ENCODE results near the gene SNRNP70. TPM values are rescaled to one million over a fixed set of nuclear protein-coding genes. Genes with fewer than 3 reads are reported as not detected.

Gene SNRNP70
- total and polyA plus RNA-seq, 2 experiments from 2014 or later, result 243 to 361 TPM

DNA sequence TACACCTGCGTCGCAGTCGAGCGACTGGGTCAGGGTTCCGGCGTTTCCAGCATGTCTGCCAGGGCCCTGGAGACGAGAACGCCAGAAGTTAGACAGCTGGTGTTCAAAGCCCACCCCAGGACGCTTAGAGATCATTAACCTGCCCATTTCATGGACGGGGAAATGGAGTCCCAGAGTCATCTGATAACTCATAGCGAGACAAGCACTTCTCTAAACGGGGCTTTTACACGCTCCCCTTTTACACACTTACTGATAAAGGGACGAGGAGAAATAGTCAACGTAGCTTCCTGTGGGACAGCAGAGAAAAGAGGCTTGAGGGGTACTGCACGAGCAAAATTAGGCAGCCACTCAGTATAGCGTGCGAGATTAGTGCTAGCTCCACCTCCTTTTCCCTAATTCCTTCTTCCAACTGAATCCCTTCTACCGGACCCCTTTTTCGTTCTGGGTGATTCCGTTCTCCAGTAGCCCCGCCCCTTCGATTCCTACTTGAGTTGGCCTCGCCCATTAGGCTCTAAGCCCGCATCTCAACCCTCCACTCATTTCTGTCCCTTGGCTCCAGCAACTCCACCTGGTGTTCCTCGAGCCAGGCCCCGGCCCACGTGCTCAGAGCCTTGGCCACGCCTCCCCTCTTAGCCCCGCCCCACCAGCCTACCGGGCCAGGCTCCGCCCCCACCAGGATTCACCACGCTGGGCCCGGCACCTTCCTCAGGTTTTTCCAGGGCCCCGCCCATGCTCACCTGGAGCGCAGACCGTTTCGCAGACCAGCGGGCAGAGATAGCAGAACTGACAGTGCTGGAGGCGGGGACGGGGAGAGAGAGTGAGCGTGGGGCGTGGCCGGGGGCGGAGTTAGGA lies 66.2 kb downstream of the SNRNP70 start (continued):
- TF ChIP-seq, protein P1, sequence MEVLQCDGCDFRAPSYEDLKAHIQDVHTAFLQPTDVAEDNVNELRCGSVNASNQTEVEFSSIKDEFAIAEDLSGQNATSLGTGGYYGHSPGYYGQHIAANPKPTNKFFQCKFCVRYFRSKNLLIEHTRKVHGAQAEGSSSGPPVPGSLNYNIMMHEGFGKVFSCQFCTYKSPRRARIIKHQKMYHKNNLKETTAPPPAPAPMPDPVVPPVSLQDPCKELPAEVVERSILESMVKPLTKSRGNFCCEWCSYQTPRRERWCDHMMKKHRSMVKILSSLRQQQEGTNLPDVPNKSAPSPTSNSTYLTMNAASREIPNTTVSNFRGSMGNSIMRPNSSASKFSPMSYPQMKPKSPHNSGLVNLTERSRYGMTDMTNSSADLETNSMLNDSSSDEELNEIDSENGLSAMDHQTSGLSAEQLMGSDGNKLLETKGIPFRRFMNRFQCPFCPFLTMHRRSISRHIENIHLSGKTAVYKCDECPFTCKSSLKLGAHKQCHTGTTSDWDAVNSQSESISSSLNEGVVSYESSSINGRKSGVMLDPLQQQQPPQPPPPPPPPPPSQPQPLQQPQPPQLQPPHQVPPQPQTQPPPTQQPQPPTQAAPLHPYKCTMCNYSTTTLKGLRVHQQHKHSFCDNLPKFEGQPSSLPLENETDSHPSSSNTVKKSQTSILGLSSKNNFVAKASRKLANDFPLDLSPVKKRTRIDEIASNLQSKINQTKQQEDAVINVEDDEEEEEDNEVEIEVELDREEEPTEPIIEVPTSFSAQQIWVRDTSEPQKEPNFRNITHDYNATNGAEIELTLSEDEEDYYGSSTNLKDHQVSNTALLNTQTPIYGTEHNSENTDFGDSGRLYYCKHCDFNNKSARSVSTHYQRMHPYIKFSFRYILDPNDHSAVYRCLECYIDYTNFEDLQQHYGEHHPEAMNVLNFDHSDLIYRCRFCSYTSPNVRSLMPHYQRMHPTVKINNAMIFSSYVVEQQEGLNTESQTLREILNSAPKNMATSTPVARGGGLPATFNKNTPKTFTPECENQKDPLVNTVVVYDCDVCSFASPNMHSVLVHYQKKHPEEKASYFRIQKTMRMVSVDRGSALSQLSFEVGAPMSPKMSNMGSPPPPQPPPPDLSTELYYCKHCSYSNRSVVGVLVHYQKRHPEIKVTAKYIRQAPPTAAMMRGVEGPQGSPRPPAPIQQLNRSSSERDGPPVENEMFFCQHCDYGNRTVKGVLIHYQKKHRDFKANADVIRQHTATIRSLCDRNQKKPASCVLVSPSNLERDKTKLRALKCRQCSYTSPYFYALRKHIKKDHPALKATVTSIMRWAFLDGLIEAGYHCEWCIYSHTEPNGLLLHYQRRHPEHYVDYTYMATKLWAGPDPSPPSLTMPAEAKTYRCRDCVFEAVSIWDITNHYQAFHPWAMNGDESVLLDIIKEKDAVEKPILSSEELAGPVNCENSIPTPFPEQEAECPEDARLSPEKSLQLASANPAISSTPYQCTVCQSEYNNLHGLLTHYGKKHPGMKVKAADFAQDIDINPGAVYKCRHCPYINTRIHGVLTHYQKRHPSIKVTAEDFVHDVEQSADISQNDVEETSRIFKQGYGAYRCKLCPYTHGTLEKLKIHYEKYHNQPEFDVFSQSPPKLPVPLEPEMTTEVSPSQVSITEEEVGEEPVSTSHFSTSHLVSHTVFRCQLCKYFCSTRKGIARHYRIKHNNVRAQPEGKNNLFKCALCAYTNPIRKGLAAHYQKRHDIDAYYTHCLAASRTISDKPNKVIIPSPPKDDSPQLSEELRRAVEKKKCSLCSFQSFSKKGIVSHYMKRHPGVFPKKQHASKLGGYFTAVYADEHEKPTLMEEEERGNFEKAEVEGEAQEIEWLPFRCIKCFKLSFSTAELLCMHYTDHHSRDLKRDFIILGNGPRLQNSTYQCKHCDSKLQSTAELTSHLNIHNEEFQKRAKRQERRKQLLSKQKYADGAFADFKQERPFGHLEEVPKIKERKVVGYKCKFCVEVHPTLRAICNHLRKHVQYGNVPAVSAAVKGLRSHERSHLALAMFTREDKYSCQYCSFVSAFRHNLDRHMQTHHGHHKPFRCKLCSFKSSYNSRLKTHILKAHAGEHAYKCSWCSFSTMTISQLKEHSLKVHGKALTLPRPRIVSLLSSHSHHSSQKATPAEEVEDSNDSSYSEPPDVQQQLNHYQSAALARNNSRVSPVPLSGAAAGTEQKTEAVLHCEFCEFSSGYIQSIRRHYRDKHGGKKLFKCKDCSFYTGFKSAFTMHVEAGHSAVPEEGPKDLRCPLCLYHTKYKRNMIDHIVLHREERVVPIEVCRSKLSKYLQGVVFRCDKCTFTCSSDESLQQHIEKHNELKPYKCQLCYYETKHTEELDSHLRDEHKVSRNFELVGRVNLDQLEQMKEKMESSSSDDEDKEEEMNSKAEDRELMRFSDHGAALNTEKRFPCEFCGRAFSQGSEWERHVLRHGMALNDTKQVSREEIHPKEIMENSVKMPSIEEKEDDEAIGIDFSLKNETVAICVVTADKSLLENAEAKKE (CRISPR knock-in tag; IDR thresholded peaks at IDR 0.05), result no peak
- TF ChIP-seq ZNF331 (CRISPR knock-in tag; IDR thresholded peaks at IDR 0.05; ENCODE audit: low read depth), result no peak
- TF ChIP-seq, protein P2, sequence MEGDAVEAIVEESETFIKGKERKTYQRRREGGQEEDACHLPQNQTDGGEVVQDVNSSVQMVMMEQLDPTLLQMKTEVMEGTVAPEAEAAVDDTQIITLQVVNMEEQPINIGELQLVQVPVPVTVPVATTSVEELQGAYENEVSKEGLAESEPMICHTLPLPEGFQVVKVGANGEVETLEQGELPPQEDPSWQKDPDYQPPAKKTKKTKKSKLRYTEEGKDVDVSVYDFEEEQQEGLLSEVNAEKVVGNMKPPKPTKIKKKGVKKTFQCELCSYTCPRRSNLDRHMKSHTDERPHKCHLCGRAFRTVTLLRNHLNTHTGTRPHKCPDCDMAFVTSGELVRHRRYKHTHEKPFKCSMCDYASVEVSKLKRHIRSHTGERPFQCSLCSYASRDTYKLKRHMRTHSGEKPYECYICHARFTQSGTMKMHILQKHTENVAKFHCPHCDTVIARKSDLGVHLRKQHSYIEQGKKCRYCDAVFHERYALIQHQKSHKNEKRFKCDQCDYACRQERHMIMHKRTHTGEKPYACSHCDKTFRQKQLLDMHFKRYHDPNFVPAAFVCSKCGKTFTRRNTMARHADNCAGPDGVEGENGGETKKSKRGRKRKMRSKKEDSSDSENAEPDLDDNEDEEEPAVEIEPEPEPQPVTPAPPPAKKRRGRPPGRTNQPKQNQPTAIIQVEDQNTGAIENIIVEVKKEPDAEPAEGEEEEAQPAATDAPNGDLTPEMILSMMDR (conservative IDR thresholded peaks at IDR 0.05; ENCODE audit: low read depth in 2 of 2), result no peak

DNA sequence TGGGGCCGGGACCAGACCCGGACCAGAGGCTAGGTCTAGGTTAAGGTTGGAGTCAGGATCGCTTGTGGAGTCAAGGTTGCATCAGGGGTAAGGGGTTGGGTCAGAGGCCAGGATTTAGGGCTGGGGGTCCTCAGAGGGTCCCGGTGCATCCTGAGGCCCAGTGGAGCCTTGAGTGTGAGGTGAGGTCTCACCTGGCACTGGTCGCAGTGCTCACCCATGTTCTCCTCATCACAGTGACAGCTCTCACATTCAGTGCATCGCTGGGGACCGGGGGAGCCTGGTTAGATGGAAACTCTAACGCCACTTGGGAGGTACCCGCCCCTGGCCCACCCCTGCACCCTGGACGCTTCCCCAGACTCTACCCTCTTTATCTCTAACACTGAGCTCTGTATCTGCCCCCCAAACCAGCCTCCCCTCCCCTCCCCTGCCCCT lies 66.9 kb downstream of the SNRNP70 start:
- H3K36me3 ChIP-seq (ENCODE audit: insufficient read depth), result no peaks in the 10 kb centered on the region
- Mint-ChIP-seq H3K4me1 (peaks cover 41% of the 10 kb centered on the region), H3K36me3 (ENCODE audit: low read depth) (peaks cover 8% of the 10 kb centered on the region; the same call in 2 of the 3 replicates), H3K27me3 (ENCODE audit: insufficient read depth, low read depth, poor library complexity) (peaks cover 24% of the 10 kb centered on the region), H3K9me3 (peaks cover 12% of the 10 kb centered on the region), H3K27ac (no peak overlapping the region), H3K4me3 (peak overlapping the region; percentile 96; the same call in 2 of the 3 replicates)
- H3K9me2 ChIP-seq (ENCODE audit: insufficient read depth), result peaks cover 19% of the 10 kb centered on the region
- H3K4me1 ChIP-seq (ENCODE audit: insufficient read depth), result peaks cover 21% of the 10 kb centered on the region
- no peak overlapping the region for H3K27ac ChIP-seq (ENCODE audit: low read depth)
- H2AFZ ChIP-seq, result no peak overlapping the region
- no peaks in the 10 kb centered on the region for H4K20me1 ChIP-seq (replicated peaks; ENCODE audit: insufficient read depth)
- DNase-seq (ENCODE audit: low spot score) (peak; percentile 45), ATAC-seq (no peak; the same call in 2 of the 3 replicates)
- H3K79me2 ChIP-seq (replicated peaks; ENCODE audit: insufficient read depth), result no peaks in the 10 kb centered on the region
- H3K4me3 ChIP-seq, result peak overlapping the region; percentile 38; the same call in 1 of the 2 replicates
- H3K27me3 ChIP-seq (ENCODE audit: insufficient read depth), result peaks cover 7% of the 10 kb centered on the region; the same call in 1 of the 2 replicates
- peak overlapping the region; percentile 41; the same call in 1 of the 2 replicates for H3K4me2 ChIP-seq
- peaks cover 17% of the 10 kb centered on the region for H3F3A ChIP-seq (replicated peaks; ENCODE audit: low read depth)
- TF ChIP-seq POLR2AphosphoS5 (IDR thresholded peaks at IDR 0.05; ENCODE audit: low read depth) (no peak), CREB1 (CRISPR knock-in tag; IDR thresholded peaks at IDR 0.05; ENCODE audit: low read depth) (no peak), NANOG (IDR thresholded peaks at IDR 0.05; ENCODE audit: borderline replicate concordance) (no peak), STAT1 (IDR thresholded peaks at IDR 0.05; ENCODE audit: unreplicated experiment) (no peak)
- TF ChIP-seq, protein P3, sequence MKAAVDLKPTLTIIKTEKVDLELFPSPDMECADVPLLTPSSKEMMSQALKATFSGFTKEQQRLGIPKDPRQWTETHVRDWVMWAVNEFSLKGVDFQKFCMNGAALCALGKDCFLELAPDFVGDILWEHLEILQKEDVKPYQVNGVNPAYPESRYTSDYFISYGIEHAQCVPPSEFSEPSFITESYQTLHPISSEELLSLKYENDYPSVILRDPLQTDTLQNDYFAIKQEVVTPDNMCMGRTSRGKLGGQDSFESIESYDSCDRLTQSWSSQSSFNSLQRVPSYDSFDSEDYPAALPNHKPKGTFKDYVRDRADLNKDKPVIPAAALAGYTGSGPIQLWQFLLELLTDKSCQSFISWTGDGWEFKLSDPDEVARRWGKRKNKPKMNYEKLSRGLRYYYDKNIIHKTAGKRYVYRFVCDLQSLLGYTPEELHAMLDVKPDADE (IDR thresholded peaks at IDR 0.05), result no peak
- TF ChIP-seq, protein P4, sequence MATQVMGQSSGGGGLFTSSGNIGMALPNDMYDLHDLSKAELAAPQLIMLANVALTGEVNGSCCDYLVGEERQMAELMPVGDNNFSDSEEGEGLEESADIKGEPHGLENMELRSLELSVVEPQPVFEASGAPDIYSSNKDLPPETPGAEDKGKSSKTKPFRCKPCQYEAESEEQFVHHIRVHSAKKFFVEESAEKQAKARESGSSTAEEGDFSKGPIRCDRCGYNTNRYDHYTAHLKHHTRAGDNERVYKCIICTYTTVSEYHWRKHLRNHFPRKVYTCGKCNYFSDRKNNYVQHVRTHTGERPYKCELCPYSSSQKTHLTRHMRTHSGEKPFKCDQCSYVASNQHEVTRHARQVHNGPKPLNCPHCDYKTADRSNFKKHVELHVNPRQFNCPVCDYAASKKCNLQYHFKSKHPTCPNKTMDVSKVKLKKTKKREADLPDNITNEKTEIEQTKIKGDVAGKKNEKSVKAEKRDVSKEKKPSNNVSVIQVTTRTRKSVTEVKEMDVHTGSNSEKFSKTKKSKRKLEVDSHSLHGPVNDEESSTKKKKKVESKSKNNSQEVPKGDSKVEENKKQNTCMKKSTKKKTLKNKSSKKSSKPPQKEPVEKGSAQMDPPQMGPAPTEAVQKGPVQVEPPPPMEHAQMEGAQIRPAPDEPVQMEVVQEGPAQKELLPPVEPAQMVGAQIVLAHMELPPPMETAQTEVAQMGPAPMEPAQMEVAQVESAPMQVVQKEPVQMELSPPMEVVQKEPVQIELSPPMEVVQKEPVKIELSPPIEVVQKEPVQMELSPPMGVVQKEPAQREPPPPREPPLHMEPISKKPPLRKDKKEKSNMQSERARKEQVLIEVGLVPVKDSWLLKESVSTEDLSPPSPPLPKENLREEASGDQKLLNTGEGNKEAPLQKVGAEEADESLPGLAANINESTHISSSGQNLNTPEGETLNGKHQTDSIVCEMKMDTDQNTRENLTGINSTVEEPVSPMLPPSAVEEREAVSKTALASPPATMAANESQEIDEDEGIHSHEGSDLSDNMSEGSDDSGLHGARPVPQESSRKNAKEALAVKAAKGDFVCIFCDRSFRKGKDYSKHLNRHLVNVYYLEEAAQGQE (IDR thresholded peaks at IDR 0.05; ENCODE audit: unreplicated experiment), result no peak

Data from GM23338 (cell line).